Measurements from ENCODE around the gene FAM184A.
"Not testable (repeated sequence)": the region's sequence is repeated elsewhere in the genome, so short reads cannot be mapped to it uniquely, and the experiment has no call there.

The FAM184A gene

DNA sequence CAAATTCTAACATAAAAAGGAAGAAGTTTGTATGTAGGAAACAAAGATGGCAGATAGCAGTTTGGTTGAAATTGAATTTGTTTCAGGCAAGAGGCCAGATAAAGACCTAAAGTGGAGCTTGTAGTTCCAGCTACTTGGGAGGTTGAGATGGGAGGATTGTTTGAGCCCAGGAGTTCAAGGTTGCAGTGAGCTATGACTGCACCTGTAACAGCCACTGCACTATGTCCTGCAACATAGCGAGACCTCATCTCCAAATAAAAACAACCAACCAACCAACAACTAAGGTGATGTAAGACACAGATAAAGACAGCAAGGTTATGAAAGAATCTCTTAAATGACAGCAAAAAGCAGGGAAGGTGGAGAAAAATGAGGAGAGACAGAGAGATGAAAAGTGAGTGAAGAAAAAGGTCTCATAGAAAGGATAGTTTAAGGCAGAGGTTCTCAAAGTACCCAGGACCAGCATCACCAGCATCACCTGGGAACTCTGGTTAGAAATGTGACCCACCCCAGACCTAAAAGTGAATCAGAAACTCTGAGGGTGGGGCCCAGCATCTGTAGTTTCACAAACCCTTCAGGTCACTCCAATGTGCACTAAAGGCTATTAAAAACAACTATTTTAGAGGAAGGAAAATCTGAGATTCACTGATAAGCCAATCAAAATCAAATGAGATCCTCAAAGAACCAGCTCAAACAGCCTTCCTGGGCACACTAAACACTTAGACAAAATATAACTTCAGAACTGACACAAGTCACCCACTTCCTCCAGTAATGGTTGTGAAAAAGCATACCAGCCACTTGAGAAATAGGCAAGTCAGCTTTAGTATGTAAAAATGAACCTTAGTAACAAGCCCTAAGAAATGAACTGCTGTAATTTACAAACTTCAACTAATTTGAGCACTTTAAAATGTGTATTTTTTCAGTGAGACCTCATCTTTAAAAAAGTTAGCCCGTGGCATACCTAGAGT, 57.6 kb downstream of the FAM184A start:
- DNase-seq (ENCODE audit: low spot score): no peak

DNA sequence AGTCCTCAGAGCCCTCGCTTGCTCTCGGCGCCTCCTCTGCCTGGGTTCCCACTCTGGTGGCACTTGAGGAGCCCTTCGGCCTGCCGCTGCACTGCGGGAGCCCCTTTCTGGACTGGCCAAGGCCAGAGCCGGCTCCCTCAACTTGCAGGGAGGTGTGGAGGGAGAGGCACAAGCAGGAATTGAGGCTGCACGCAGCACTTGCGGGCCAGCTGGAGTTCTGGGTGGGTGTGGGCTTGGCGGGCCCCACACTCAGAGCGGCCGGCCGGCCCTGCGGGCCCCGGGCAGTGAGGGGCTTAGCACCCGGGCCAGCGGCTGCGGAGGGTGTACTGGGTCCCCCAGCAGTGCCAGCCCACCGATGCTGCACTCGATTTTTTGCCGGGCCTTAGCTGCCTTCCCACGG, 63.3 kb downstream of the FAM184A start:
- DNase-seq (ENCODE audit: low spot score): not testable (repeated sequence)

DNA sequence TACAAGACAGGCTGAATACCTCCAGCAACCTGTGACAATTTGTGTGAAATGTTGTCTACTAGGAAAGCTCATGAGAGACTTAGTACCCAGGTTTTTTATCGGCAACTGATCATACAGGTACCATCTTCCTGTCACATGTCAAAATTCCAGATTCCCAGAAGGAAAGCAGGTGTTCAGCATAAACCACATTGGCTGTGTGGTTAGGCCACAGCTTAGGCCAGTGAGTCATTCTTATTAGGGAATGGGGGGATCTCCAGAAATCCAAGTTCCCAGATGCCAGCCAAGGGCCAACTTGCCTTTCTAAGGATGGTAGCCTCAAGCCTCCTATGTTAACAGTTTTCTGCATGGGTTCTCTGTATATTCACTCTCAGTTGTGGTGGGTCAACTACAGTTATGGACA, 65.9 kb downstream of the FAM184A start:
- no peak for DNase-seq (ENCODE audit: low spot score)

DNA sequence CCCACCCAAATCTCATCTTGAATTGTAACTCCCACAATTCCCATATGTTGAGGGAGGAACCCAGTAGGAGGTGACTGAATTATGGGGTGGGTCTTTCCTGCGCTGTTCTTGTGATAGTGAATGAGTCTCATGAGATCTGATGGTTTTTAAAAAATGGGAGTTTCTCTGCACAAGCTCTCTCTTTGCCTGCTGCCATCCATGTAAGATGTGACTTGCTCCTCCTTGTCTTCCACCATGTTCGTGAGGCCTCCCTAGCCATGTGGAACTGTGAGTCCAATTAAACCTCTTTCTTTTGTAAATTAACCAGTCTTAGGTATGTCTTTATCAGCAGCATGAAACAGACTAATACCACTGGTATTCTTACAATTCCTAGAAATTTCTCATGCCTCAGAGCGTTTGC, 69.2 kb downstream of the FAM184A start:
- not testable (repeated sequence) for DNase-seq (ENCODE audit: low spot score)

DNA sequence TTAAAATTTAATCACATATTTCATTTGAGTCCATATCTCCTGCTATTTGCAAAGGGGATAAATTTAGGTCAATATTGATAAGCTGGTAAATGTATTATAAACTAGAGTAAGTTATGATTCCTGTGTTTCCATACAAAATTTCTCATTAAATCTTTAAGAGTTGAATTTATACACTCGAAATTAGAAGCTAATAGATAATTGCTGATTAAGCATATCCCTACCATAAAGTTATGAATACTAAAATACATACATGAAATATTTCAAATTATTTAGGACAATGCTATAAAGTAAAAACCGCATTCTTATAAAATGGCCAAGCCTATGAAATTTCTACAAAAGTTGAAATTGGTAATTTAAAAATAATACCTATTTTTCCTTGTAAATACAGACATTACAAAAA, 71.5 kb downstream of the FAM184A start:
- no peak for DNase-seq (ENCODE audit: low spot score)

DNA sequence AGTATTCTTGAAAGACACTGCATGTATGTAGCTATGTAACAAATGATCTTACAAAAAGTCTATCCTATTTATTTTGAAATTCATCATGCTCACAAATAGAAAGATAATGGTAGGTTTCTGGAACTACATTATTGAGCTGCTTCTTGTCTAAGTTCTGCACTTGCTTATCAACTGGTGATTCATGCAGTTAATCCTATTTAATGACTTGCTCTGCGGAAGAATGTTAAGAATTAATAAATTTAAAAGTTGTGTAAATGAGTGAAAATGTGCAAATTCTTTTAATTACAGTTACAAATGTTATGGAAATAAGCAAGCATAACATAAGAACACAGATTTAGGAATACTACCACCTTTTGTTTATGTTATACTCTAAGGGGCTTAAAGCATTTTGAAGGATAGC, 76.4 kb downstream of the FAM184A start:
- DNase-seq (ENCODE audit: low spot score): no peak

DNA sequence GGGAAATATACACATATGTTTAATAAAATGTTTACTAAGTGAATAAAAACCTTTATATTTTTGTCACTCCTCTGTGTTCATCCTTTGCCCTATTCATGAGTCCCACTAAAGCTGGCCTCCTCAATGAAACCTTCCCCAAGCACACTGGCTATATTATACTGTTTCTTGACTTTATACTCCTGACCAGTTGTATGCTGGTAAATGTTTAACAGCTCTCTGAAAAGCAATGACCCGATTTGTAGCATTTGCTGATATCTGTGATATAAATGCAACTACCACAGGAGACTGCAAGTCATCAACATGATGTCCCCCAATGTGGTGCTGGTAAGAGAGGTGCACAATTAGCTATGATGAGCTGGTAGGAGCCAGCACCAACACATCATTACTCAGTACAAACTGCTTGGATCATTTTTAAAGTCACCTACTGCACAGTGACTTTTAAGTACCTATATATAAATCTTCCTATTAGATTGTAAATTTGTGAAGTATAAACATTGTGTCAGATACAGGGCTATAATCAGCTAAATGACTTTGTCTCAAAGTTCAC, 78.9 kb downstream of the FAM184A start:
- no peak for DNase-seq (ENCODE audit: low spot score)

DNA sequence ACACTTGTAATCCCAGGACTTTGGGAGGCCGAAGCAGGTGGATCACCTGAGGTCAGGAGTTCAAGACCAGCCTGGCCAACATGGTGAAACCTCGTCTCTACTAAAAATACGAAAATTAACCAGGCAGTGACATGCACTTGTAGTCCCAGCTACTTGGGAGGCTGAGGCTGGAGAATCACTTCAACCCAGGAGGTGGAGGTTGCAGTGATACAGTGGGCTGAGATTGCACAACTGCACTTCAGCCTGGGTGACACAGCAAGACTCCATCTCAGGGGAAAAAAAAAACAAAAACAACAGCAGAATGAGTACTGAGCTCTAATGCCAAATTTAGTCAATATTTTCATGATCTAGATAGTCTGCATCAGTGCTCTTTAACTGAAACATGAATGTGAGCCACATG, 81.0 kb downstream of the FAM184A start:
- DNase-seq (ENCODE audit: low spot score): not testable (repeated sequence)

DNA sequence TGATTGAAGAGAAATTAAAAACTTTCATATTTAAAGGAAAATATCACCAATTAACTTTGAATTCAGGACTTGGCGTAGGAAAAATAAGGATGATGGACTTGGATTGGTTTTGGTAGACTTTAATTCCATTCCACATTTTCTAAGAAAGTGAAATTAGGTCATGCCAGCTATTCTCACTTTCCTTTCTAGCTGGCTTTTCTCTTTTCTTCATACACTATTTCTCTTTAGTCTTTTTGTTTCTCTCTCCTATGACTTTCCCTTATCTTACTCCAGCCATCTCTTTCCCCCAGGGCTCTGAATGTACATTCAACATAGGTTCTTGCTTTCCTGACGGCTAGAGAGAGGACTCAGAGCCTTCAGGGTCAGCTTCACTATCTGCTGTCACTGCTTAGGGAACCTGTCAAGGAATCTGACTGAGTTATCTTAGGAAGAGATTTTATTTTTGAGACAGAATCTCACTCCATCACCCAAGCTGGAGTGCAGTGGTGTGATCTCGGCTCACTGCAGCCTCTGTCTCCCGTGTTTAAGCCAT, 82.1 kb downstream of the FAM184A start:
- DNase-seq (ENCODE audit: low spot score): no peak

DNA sequence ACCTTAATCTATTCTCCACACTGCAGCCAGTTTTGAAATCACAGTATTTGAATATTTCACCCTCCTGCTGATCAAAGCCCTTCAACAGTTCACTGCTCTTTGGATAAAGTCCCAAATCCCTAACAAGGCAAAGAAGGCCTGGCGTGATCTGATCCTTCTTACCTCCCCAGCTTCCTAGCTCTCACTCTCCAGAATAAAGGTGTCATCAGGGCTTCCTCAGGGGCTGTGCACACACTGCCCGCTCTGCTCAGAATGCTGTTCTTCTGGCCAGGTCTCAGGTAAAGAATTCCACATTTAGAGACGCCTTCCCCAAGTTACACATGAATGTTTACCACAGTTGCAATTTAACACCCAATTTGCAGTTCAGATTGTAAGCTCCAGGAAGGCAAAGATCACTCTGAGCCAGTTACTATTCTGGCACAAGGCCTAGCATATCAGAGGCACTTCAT, 84.6 kb downstream of the FAM184A start:
- no peak for DNase-seq (ENCODE audit: low spot score)

DNA sequence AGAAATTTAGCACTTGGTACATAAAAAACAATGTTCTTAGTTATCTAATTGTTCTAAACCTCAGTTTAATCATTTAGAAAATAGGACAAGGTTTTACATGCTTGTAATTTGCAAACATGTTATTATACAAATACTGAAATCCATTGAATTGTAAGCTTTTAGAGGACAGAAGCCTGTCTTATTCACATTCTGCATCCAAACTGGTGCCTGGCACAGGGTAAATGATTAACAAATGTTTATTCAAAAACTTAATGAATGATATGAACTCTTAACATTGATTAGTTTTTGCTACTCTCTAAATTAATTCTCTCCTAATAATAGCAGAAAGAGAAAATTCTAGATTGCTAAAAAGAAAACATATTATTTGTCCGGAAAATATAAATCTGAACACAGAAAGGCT, 85.1 kb downstream of the FAM184A start:
- DNase-seq (ENCODE audit: low spot score): no peak

DNA sequence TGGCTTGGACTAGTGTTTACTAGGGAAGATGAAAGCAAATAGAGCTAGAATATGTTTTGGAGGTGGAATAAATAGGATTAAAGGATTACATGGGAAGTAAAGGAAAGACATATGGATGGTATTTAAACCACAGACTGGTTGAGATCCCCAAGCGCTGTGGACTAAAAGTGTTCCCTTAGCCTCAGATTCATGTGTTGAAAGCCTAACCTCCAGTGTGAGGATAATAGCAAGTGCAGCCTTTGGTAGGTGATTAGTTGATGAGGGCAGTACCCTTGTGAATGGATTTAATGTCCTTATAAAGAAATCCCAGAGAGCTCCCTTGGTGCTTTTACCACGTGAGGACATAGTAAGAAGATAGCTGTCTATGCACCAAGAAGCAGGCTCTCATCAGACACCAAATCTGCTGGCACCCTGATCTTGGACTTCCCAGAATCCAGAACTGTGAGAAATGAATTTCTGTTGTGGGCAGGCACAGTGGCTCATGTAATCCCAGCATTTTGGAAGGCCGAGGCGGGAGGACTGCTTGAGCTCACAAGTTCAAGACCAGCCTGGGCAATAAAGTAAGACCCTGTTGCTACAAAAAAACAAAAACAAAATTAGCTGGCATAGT, 86.2 kb downstream of the FAM184A start:
- DNase-seq (ENCODE audit: low spot score): no peak

DNA sequence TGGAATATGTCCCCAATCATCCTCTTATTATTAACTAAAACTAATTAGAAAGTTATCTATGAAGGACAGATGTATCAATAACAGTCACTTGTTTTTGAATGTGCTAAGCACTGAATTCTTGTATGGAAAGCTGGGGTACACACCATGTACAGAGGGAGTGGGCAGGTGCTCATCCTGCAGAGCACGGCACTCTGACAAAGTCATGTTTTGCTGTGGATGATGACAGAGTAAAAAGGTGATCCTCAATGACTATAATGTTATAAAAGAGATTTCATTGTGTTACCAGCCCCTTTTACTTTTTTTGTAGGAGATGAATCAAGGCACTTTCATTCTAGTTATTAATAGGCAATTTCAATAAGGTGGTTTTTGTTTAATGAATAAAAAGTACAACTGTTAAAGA, 92.2 kb downstream of the FAM184A start:
- DNase-seq (ENCODE audit: low spot score): no peak

DNA sequence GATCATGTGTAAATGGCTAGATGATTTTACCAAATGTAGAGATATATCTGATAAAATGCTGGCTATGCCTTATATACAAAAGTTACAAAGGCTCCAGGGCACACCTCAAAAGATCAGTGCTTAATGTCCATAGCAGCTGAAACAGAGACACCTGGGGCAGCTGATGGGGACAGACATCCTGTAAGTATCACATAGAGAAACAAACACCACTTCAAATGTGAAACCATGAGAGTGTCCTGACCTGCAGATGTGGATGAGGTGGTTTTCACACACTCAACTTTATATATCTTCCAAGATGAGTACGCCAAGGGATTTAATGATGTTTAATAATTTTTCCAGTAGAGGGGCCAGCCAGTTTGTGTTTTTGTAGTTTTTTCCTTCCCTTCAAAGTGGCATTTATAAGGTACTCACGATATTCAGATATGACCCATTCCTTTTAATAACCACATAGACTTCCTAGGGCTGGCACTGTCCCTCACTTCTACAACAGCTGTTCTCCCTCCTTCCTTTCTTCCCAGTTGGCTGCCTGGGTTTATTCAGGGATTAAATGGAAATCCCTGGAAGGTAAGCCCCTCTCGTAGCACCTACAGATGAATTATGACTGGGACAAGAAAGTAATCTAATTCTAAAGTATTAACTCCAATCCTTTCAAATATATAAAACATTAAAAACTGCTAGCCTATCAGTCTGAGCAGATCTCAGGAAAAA, 93.2 kb downstream of the FAM184A start:
- no peak for DNase-seq (ENCODE audit: low spot score)

DNA sequence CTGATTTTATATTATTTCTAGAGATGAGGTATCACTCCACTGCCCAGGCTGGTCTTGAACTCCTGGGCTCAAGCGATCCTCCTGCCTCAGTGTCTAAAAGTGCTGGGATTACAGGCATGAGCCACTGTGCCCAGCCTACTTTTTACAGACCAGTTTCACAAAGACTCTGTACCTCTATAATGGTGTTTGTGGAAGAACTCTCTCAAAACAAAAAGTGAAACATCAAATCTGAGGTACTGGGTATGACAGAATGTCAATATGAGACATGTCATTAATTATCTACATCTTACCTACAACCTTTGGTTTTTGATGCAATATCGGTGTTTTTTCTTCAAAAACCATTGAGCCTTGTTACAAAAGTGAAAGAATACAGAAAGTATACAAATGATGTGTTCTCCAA, 94.1 kb downstream of the FAM184A start:
- no peak for DNase-seq (ENCODE audit: low spot score)

DNA sequence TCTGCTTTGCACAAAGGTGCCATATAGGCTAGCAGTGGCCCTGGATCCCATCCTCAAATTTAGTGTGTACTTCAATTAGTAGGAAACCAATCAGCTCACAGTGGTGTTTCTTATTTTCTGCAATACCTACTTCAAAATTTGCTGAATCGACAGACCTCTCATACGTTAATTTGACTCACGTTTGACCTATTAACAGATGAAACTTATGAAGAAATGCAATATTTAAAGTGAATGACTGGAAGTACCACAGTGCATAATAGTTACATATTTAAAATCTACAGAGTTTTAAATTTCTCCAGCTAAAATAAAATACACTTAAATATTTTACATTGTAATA, 95.9 kb downstream of the FAM184A start:
- no peak for DNase-seq (ENCODE audit: low spot score)

DNA sequence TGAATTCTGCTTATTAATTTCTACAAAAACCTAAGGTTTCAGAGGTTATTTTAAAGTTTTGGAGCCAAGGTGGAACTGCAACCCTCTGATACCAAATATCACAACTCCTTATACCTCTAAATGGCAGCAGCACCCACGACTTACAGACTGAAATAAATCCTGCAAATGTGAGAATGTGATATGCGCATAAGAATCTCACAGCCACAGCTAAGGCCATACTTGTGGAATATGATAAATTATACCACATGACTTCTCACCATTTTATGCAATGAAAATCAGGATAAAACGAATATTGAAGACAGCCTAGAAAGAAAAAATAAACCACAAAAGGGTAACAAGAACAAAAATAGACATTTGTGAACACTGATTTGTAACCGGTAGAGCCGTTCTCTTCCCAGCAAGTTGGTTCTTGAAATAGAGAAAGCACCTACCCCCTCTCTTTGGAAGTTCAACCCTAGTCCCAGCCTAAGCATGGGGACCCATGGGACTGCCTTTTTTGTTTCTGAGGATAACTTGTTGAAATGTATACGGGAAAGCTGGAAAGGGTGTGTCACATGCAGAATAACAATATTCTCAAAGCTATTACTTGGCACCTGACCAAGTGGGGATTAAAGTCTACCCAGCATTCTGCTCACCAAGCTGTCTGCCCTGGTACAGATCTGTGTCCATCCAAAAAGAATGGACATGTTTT, 96.4 kb downstream of the FAM184A start:
- DNase-seq (ENCODE audit: low spot score): no peak

DNA sequence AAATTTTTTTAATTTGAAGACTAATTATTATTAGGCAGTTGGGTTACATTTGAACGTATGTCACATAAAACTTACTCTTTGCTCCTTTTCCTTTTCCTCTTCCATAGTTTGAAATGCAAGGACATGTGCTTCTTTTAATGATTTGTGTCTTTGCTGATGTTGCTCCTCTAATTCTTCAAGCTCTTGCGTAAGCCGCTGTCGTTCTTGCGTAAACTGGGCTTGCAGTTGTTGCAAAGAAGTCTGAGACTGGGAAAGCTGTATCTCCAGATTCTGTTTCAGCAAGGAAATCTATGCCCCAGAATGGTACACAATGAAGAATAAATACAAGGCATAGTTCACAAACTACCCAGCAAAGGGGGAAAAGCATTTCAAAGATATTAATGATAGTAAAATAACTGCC, 98.4 kb downstream of the FAM184A start:
- DNase-seq (ENCODE audit: low spot score): no peak

DNA sequence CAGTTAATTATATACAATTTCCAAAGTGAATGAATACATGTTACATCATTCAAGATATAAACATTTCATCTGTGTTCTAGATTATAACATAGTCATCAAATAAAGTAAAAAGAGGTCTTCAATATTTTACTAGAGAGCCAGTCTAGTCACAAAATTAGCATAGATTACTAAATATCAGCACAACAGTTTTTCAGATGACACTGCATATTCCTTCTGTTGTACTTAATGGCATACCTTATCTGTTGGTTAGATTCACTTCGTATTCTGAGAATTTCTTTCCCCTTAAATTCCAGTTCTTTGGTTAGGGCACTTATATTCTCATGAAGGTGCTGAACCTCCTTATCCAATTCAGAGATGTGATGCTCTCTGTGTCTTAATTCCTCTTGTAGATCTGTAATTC, 103.7 kb downstream of the FAM184A start:
- DNase-seq (ENCODE audit: low spot score): no peak

DNA sequence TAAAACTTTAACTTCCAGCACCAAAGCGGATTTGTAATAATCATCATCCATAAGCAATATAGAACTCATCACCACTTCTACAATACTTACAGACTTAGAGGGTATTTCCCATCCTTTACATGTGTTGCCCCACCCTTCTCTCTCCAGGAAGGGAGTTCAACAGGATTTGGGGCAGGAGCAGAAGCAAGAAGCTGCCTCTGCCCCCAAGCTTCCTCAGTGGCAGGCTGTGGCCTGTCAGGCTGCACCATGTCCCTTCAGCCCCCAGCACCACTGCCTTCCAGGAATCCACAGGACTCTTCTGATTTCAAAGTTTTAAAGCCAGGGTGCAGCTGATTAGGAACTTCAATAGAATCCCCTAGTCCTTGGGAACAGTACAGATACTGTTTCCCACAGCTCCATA, 106.8 kb downstream of the FAM184A start:
- DNase-seq (ENCODE audit: low spot score): no peak

DNA sequence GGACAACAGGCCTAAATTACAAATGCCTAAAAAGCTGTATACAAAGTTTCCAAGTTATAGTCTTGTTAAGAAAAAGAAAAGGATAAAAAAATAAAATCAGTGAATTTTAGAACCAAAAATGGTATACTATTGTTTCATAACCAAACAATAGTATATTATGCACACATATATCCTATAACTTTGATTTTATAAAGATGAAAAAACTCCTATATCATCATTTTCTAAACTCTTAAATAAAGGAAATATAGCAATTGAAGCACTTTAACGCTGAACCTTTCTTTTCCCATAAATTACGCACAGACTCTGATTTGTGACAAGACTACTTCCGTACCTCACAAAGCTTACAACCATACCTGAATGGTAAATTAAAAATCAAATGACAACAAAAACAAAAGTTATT, 107.6 kb downstream of the FAM184A start:
- no peak for DNase-seq (ENCODE audit: low spot score)

DNA sequence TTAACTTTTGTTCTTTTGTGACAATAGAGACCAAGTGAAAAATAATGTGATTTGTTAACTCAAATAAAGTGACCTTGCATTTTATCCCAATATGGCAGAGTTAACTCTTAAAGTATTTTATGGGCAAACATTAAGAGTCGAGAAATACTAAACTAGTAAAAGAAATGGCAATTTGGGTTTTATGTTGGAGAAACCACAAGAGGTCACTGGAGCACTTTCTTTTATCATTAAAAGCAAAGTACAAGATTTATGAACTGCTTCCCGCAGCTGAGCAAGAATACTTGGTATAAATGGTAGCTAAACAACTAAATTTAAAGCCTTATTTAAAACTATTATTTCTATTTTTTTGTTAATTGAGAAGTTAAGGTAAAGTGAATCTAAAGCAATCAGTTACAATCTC, 110.0 kb downstream of the FAM184A start:
- DNase-seq (ENCODE audit: low spot score): no peak
